M059J (cell line): ENCODE results near the gene PMS2. TPM values are rescaled to one million over a fixed set of nuclear protein-coding genes. Genes with fewer than 3 reads are reported as not detected.
"Not testable (repeated sequence)": the region's sequence is repeated elsewhere in the genome, so short reads cannot be mapped to it uniquely, and the experiment has no call there.

Experiments used
- DNase-seq: peaks from one replicate; pipeline ENCODE4 v3.0.0-alpha.2; 2012; ENCODE audit warnings: low read depth
- total RNA-seq: library from RNA; depleted of rRNA; stranded (reverse); fragments of >200 nt; shearing (Covaris generic); gene quantifications from 2 replicates; pipeline ENCODE4 v1.2.3, GENCODE V29; 2014; rRNA removed

PMS2 gene
- total RNA-seq, 1 experiment from 2014 or later, result 14.9 TPM

- DNase-seq, result not testable (repeated sequence)
These were observed 84.7 kb downstream of the PMS2 start for GRCh38 chr7:5924180-5924579.

Other genes starting within 250 kb of the PMS2 start
- gene RNF216, start 227.4 kb downstream of the PMS2 start, total RNA-seq, result 26.3 and 43.8 TPM in 2 replicates
- gene OCM, start 128.3 kb downstream of the PMS2 start, total RNA-seq, result not detected in 2 replicates
- gene CCZ1, start 110.3 kb downstream of the PMS2 start, total RNA-seq, result 92.8 and 114 TPM in 2 replicates
- not detected in 2 replicates for gene RSPH10B, start 38.4 kb downstream of the PMS2 start, total RNA-seq
- gene AIMP2, start 223 bp upstream of the PMS2 start, total RNA-seq, result 121 and 130 TPM in 2 replicates
- gene ANKRD61, start 22.3 kb upstream of the PMS2 start, total RNA-seq, result 1.2 TPM in 1 of 2 replicates, not detected in the other
- 189 and 198 TPM in 2 replicates for gene EIF2AK1, start 50.1 kb upstream of the PMS2 start, total RNA-seq
- gene USP42, start 95.9 kb upstream of the PMS2 start, total RNA-seq, result 6.6 and 9.7 TPM in 2 replicates